ENCODE results near the gene MTFMT.

The MTFMT gene

DNA sequence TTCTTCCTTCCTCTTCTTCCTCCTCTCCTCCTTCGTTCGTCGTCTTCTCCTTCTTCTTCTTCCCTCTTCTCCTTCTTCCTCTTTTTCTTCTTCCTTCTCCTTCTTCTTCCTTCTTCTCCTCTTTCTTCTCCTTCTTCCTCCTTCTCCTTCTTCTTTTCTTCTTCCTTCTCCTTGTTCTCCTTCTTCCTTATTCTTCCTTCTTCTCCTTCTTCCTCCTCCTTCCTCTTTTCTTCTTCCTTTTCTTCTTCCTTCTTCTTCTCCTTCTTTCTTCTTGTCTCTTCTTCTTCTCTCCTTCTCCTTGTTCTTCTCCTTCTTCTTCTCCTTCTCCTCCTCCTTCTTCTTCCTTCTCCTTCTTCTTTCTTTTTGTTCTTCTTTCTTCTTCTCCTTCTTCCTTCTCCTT, 75.0 kb downstream of the MTFMT start:
- TF ChIP-seq GATA3 (IDR thresholded peaks at IDR 0.05; ENCODE audit: low read depth, low read length): no peak
- no peak for TF ChIP-seq GATA2 (IDR thresholded peaks at IDR 0.05; ENCODE audit: low read depth, low read length)

- TF ChIP-seq GATA3 (IDR thresholded peaks at IDR 0.05; ENCODE audit: low read depth, low read length): no peak
- no peak for TF ChIP-seq GATA2 (IDR thresholded peaks at IDR 0.05; ENCODE audit: low read depth, low read length)
These were observed 77.5 kb downstream of the MTFMT start for GRCh38 chr15:64951777-64952418.
